OCI-LY3 (cell line): Measurements from ENCODE around the gene PLD5.
"Not testable (repeated sequence)": the region's sequence is repeated elsewhere in the genome, so short reads cannot be mapped to it uniquely, and the experiment has no call there.

Experiments used
- EZH2phosphoT487 ChIP-seq: fragments of 200-600 bp; shearing (Covaris generic); IDR thresholded peaks from 2 replicates; pipeline ENCODE4 v1.6.1; 2018; ENCODE audit warnings: antibody characterized with exemption, mixed run types, low read depth
- TF ChIP-seq, protein P1 (sequence below): fragments of 200-600, 300-600 bp; sonication (generic); IDR thresholded peaks from 2 replicates; pipeline ENCODE4 v1.5.1; 2014; ENCODE audit warnings: antibody characterized with exemption, low read length, low read depth

GRCh38 chr1:242314865-242315264 lies 209.6 kb downstream of the PLD5 start:
- TF ChIP-seq, protein P1, sequence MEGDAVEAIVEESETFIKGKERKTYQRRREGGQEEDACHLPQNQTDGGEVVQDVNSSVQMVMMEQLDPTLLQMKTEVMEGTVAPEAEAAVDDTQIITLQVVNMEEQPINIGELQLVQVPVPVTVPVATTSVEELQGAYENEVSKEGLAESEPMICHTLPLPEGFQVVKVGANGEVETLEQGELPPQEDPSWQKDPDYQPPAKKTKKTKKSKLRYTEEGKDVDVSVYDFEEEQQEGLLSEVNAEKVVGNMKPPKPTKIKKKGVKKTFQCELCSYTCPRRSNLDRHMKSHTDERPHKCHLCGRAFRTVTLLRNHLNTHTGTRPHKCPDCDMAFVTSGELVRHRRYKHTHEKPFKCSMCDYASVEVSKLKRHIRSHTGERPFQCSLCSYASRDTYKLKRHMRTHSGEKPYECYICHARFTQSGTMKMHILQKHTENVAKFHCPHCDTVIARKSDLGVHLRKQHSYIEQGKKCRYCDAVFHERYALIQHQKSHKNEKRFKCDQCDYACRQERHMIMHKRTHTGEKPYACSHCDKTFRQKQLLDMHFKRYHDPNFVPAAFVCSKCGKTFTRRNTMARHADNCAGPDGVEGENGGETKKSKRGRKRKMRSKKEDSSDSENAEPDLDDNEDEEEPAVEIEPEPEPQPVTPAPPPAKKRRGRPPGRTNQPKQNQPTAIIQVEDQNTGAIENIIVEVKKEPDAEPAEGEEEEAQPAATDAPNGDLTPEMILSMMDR = not testable (repeated sequence)
- not testable (repeated sequence) for TF ChIP-seq EZH2phosphoT487
